HEK293 (cell line): ENCODE measurements around the gene EXT2.

Experiments
- CTCF ChIA-PET: fragments of 350-600 bp; formaldehyde crosslinking; extraction: SDS; loops from one replicate; lab custom pipeline; 2021; ENCODE audit warnings: antibody characterized with exemption; lab: Yijun Ruan, JAX
- POLR2A ChIA-PET: fragments of 300-600 bp; formaldehyde crosslinking; extraction: SDS; loops from one replicate; lab custom pipeline; 2020; ENCODE audit warnings: antibody characterized with exemption, inconsistent platforms; lab: Yijun Ruan, JAX
- H3K27ac ChIP-seq: fragments of 200-500 bp; sonication (Bioruptor generic); 2 replicates; pipeline ENCODE4 v1.5.1; 2014; ENCODE audit warnings: low read depth, low read length, control low read depth, inconsistent platforms; ENCODE audit errors: extremely low read depth
- H3K36me3 ChIP-seq, 2 experiments: fragments of 200-500 bp in 1 of 2; sonication (Bioruptor generic) in 1 of 2; 1 replicate in 1 of 2; 2 replicates in 1 of 2; pipeline ENCODE4 v1.5.1; 2014 to 2017; ENCODE audit warnings: inconsistent platforms in 2 of 2, low read length in 2 of 2; ENCODE audit not compliant: control insufficient read depth in 2 of 2, insufficient read depth in 1 of 2
- H3K4me1 ChIP-seq: fragments of 200-500 bp; sonication (Bioruptor generic); 2 replicates; pipeline ENCODE4 v1.5.1; 2014; ENCODE audit warnings: mild to moderate bottlenecking, low read length, inconsistent platforms; ENCODE audit not compliant: control insufficient read depth, insufficient read depth
- H3K4me3 ChIP-seq: 2 replicates; pipeline ENCODE4 v1.5.1; 2011; ENCODE audit warnings: low read depth, mild to moderate bottlenecking, control low read depth, low read length, moderate library complexity
- H3K9me3 ChIP-seq: fragments of 200-500 bp; sonication (Bioruptor generic); 2 replicates; pipeline ENCODE4 v1.5.1; 2014; ENCODE audit warnings: low read depth, low read length, inconsistent platforms; ENCODE audit not compliant: control insufficient read depth, insufficient read depth
- ELK4 ChIP-seq: IDR thresholded peaks from 2 replicates; pipeline ENCODE4 v1.6.1; 2011; ENCODE audit warnings: mild to moderate bottlenecking, low read depth, low read length, borderline replicate concordance
- FEZF1 ChIP-seq: fragments of 450-650 bp; formaldehyde crosslinking; IDR thresholded peaks from 2 replicates; pipeline ENCODE4 v1.5.1; 2016; ENCODE audit warnings: missing biosample characterization, missing genetic modification characterization
- HIC1 ChIP-seq: fragments of 450-650 bp; formaldehyde crosslinking; IDR thresholded peaks from 2 replicates; pipeline ENCODE4 v1.5.1; 2016; ENCODE audit warnings: missing biosample characterization, missing genetic modification characterization
- IKZF3 ChIP-seq: fragments of 450-650 bp; IDR thresholded peaks from 2 replicates; pipeline ENCODE4 v1.5.0; 2018; ENCODE audit warnings: missing biosample characterization, mild to moderate bottlenecking, missing genetic modification characterization, moderate library complexity
- KLF7 ChIP-seq: fragments of 450-650 bp; formaldehyde crosslinking; IDR thresholded peaks from 2 replicates; pipeline ENCODE4 v1.5.1; 2016; ENCODE audit warnings: missing biosample characterization, missing genetic modification characterization, borderline replicate concordance
- PRDM1 ChIP-seq: fragments of 450-650 bp; formaldehyde crosslinking; IDR thresholded peaks from 2 replicates; pipeline ENCODE4; 2016; ENCODE audit warnings: missing biosample characterization, missing genetic modification characterization
- PRDM4 ChIP-seq: fragments of 450-650 bp; formaldehyde crosslinking; IDR thresholded peaks from 2 replicates; pipeline ENCODE4 v1.5.1; 2017; ENCODE audit warnings: missing biosample characterization, missing genetic modification characterization
- SALL2 ChIP-seq: fragments of 450-650 bp; formaldehyde crosslinking; IDR thresholded peaks from 2 replicates; pipeline ENCODE4 v1.5.0; 2017; ENCODE audit warnings: missing biosample characterization, mild to moderate bottlenecking, missing genetic modification characterization, borderline replicate concordance
- SCRT2 ChIP-seq: fragments of 450-650 bp; formaldehyde crosslinking; IDR thresholded peaks from 2 replicates; pipeline ENCODE4 v1.5.1; 2016; ENCODE audit warnings: missing biosample characterization, missing genetic modification characterization
- SP7 ChIP-seq: fragments of 450-650 bp; formaldehyde crosslinking; IDR thresholded peaks from 2 replicates; pipeline ENCODE4 v1.5.1; 2016; ENCODE audit warnings: missing biosample characterization, missing genetic modification characterization
- WT1 ChIP-seq: fragments of 450-650 bp; formaldehyde crosslinking; IDR thresholded peaks from 2 replicates; pipeline ENCODE4 v1.5.1; 2016; ENCODE audit warnings: missing biosample characterization, missing genetic modification characterization
- ZFP37 ChIP-seq: fragments of 450-650 bp; formaldehyde crosslinking; IDR thresholded peaks from 2 replicates; pipeline ENCODE4 v1.5.1; 2016; ENCODE audit warnings: missing biosample characterization, missing genetic modification characterization
- ZNF138 ChIP-seq: fragments of 450-650 bp; formaldehyde crosslinking; IDR thresholded peaks from 2 replicates; pipeline ENCODE4 v1.5.1; 2016; ENCODE audit warnings: missing biosample characterization, missing genetic modification characterization, borderline replicate concordance
- ZNF157 ChIP-seq: fragments of 450-650 bp; formaldehyde crosslinking; IDR thresholded peaks from 2 replicates; pipeline ENCODE4 v1.5.1; 2016; ENCODE audit warnings: missing biosample characterization, missing genetic modification characterization
- ZNF169 ChIP-seq: fragments of 450-650 bp; formaldehyde crosslinking; IDR thresholded peaks from 2 replicates; pipeline ENCODE4 v1.5.1; 2016; ENCODE audit warnings: missing biosample characterization, missing genetic modification characterization
- ZNF214 ChIP-seq: fragments of 450-650 bp; formaldehyde crosslinking; IDR thresholded peaks from 2 replicates; pipeline ENCODE4 v1.5.1; 2017; ENCODE audit warnings: missing biosample characterization, mild to moderate bottlenecking, missing genetic modification characterization, borderline replicate concordance
- ZNF311 ChIP-seq: fragments of 450-650 bp; formaldehyde crosslinking; IDR thresholded peaks from 2 replicates; pipeline ENCODE4 v1.5.1; 2017; ENCODE audit warnings: missing biosample characterization, missing genetic modification characterization, borderline replicate concordance
- ZNF37A ChIP-seq: fragments of 450-650 bp; IDR thresholded peaks from 2 replicates; pipeline ENCODE4 v1.5.1; 2018; ENCODE audit warnings: missing biosample characterization, missing genetic modification characterization
- ZNF529 ChIP-seq: fragments of 450-650 bp; formaldehyde crosslinking; IDR thresholded peaks from 2 replicates; pipeline ENCODE4 v1.5.1; 2017; ENCODE audit warnings: missing genetic modification characterization, missing biosample characterization; ENCODE audit not compliant: insufficient replicate concordance
- ZNF549 ChIP-seq: fragments of 450-650 bp; IDR thresholded peaks from 2 replicates; pipeline ENCODE4 v1.5.1; 2018; ENCODE audit warnings: missing biosample characterization, missing genetic modification characterization, mild to moderate bottlenecking, inconsistent platforms, moderate library complexity
- ZNF621 ChIP-seq: fragments of 450-650 bp; formaldehyde crosslinking; IDR thresholded peaks from 2 replicates; pipeline ENCODE4 v1.5.1; 2017; ENCODE audit warnings: missing biosample characterization, missing genetic modification characterization
- ZNF629 ChIP-seq: fragments of 450-650 bp; formaldehyde crosslinking; IDR thresholded peaks from 2 replicates; pipeline ENCODE4 v1.5.1; 2017; ENCODE audit warnings: missing biosample characterization, missing genetic modification characterization
- ZNF670 ChIP-seq: fragments of 450-650 bp; formaldehyde crosslinking; IDR thresholded peaks from 2 replicates; pipeline ENCODE4 v1.5.1; 2016; ENCODE audit warnings: missing biosample characterization, missing genetic modification characterization, low read depth
- ZNF677 ChIP-seq: fragments of 450-650 bp; IDR thresholded peaks from 2 replicates; pipeline ENCODE4 v1.5.0; 2018; ENCODE audit warnings: missing biosample characterization, mild to moderate bottlenecking, missing genetic modification characterization, moderate library complexity
- ZSCAN5A ChIP-seq: fragments of 450-650 bp; formaldehyde crosslinking; IDR thresholded peaks from 2 replicates; pipeline ENCODE4 v1.5.1; 2016; ENCODE audit warnings: missing biosample characterization, missing genetic modification characterization
- TF ChIP-seq, protein P1 (sequence below): fragments of 450-650 bp; formaldehyde crosslinking; IDR thresholded peaks from 2 replicates; pipeline ENCODE4 v1.5.1; 2016; ENCODE audit warnings: missing biosample characterization, missing genetic modification characterization, borderline replicate concordance

EXT2 gene

DNA sequence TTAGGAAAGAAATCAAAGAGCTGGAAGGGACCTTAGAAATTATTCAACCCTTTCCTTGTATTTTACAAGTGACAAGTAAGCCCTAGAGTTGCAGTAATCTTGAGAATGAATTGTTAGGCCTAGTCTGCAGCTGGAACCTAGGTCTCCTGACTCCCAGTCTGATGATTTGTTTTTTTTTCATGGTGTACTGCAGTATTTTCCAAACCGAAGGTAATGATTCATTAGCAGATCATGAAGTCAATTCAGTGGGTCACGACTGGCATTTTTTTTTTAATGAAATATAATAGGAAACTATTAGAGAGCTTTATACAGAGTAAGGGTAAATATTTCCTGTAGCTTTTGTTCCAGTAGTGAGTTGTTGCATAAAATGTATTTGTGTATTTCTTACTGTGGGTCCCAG lies 42.8 kb downstream of the EXT2 start:
- Histone ChIP-seq H3K4me1 (peaks cover 6% of the 10 kb centered on the region; the same call in 1 of the 2 replicates), H3K9me3 (no peaks in the 10 kb centered on the region), H3K4me3 (no peak overlapping the region), H3K36me3 (peaks cover 0 to 13% of the 10 kb centered on the region in 2 experiments; a peak in 1 of 3 replicates), H3K27ac (no peak overlapping the region)
- CTCF ChIA-PET, result interaction anchor here (0.6 to 1.0 kb wide), 4 partner anchors 27 to 444 kb away, joined by 3 read pairs; no protein-coding TSS in a partner anchor
- TF ChIP-seq ZNF529 (tag by site-specific recombination) (no peak), ZNF157 (tag by site-specific recombination) (no peak), FEZF1 (tag by site-specific recombination) (no peak), SALL2 (tag by site-specific recombination) (no peak), ZNF677 (tag by site-specific recombination) (no peak), ZNF629 (tag by site-specific recombination) (no peak), ZNF214 (tag by site-specific recombination) (no peak), WT1 (tag by site-specific recombination) (no peak), ZFP37 (tag by site-specific recombination) (no peak), ZNF621 (tag by site-specific recombination) (no peak), PRDM1 (tag by site-specific recombination) (no peak), SCRT2 (tag by site-specific recombination) (no peak), ZNF138 (tag by site-specific recombination) (no peak), SP7 (tag by site-specific recombination) (no peak), ZNF311 (tag by site-specific recombination) (no peak), ZNF670 (tag by site-specific recombination) (no peak), ZNF37A (no peak)
- POLR2A ChIA-PET, result no interaction called here

- Histone ChIP-seq H3K27ac (no peak overlapping the region; the same call in 1 of the 2 replicates), H3K4me3 (no peak overlapping the region), H3K4me1 (peaks cover 6% of the 10 kb centered on the region; the same call in 1 of the 2 replicates), H3K36me3 (peaks cover 0 to 11% of the 10 kb centered on the region in 2 experiments; a peak in 1 of 3 replicates), H3K9me3 (no peaks in the 10 kb centered on the region)
- POLR2A ChIA-PET, result interaction anchor here (0.7 kb wide), 1 partner anchor 56 kb away, joined by 4 read pairs; no protein-coding TSS in a partner anchor
- CTCF ChIA-PET, result interaction anchor here (0.6 to 1.0 kb wide), 3 partner anchors 9 to 413 kb away, joined by 3 to 4 read pairs (median 3); no protein-coding TSS in a partner anchor
- TF ChIP-seq IKZF3, result no peak
- TF ChIP-seq ELK4, result no peak
- no peak for TF ChIP-seq HIC1 (tag by site-specific recombination)
- TF ChIP-seq KLF7 (tag by site-specific recombination), result no peak
- TF ChIP-seq PRDM4 (tag by site-specific recombination), result no peak
- no peak for TF ChIP-seq ZNF169 (tag by site-specific recombination)
- TF ChIP-seq ZSCAN5A, result no peak
- no peak for TF ChIP-seq ZNF549 (tag by site-specific recombination)
- TF ChIP-seq, protein P1, sequence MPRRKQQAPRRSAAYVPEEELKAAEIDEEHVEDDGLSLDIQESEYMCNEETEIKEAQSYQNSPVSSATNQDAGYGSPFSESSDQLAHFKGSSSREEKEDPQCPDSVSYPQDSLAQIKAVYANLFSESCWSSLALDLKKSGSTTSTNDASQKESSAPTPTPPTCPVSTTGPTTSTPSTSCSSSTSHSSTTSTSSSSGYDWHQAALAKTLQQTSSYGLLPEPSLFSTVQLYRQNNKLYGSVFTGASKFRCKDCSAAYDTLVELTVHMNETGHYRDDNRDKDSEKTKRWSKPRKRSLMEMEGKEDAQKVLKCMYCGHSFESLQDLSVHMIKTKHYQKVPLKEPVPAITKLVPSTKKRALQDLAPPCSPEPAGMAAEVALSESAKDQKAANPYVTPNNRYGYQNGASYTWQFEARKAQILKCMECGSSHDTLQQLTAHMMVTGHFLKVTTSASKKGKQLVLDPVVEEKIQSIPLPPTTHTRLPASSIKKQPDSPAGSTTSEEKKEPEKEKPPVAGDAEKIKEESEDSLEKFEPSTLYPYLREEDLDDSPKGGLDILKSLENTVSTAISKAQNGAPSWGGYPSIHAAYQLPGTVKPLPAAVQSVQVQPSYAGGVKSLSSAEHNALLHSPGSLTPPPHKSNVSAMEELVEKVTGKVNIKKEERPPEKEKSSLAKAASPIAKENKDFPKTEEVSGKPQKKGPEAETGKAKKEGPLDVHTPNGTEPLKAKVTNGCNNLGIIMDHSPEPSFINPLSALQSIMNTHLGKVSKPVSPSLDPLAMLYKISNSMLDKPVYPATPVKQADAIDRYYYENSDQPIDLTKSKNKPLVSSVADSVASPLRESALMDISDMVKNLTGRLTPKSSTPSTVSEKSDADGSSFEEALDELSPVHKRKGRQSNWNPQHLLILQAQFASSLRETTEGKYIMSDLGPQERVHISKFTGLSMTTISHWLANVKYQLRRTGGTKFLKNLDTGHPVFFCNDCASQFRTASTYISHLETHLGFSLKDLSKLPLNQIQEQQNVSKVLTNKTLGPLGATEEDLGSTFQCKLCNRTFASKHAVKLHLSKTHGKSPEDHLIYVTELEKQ (tag by site-specific recombination), result no peak
Observed at GRCh38 chr11:44138980-44139379, 43.5 kb downstream of the EXT2 start.
